Activated CD4-positive, alpha-beta T cell treated with anti-CD3 and anti-CD28 coated beads, Interleukin-2, amount 10 ng/mL, durations not matched to agents 7 days and 5 days (primary cell): ENCODE results near the gene THSD7B. TPM values are rescaled to one million over a fixed set of nuclear protein-coding genes. Genes with fewer than 3 reads are reported as not detected.

Experiments
- CTCF ChIA-PET: fragments of 350-600 bp; sonication (Branson Sonifier 250); formaldehyde crosslinking; loops from one replicate; lab custom pipeline; 2021; ENCODE audit warnings: antibody characterized with exemption; lab: Charles Lee
- POLR2A ChIA-PET: fragments of 350-600 bp; sonication (Branson Sonifier 250); formaldehyde crosslinking; loops from one replicate; lab custom pipeline; 2021; ENCODE audit warnings: antibody characterized with exemption; lab: Charles Lee
- DNase-seq: peaks from one replicate; pipeline ENCODE4 v3.0.0-alpha.2; 2020
- H3K27ac Mint-ChIP-seq: one replicate; pipeline ENCODE4 v1.8.0; 2021; ENCODE audit warnings: mild to moderate bottlenecking, moderate library complexity, mixed read lengths
- H3K27me3 Mint-ChIP-seq: one replicate; pipeline ENCODE4 v1.8.0; 2021; ENCODE audit warnings: mixed read lengths
- H3K36me3 Mint-ChIP-seq: one replicate; pipeline ENCODE4 v1.8.0; 2021; ENCODE audit warnings: low read depth, mixed read lengths
- H3K4me1 Mint-ChIP-seq: one replicate; pipeline ENCODE4 v1.8.0; 2021; ENCODE audit warnings: mixed read lengths
- H3K4me3 Mint-ChIP-seq: one replicate; pipeline ENCODE4 v1.8.0; 2021; ENCODE audit warnings: mild to moderate bottlenecking, moderate library complexity, mixed read lengths
- H3K9me3 Mint-ChIP-seq: one replicate; pipeline ENCODE4 v1.8.0; 2021; ENCODE audit warnings: mixed read lengths
- total RNA-seq, 2 experiments: library from RNA; stranded (reverse); gene quantifications; one replicate each; pipeline ENCODE4 v1.2.3, GENCODE V29; 2021

The THSD7B gene
- total RNA-seq, 2 experiments from 2014 or later = not detected

- Mint-ChIP-seq H3K4me1 (no peaks in the 10 kb centered on the region), H3K27ac (no peak overlapping the region), H3K9me3 (no peaks in the 10 kb centered on the region), H3K27me3 (no peaks in the 10 kb centered on the region), H3K36me3 (no peaks in the 10 kb centered on the region), H3K4me3 (no peak overlapping the region)
- no peak for DNase-seq
- CTCF ChIA-PET = no interaction called here
- POLR2A ChIA-PET = no interaction called here
Observed at GRCh38 chr2:137249463-137250130, 484.3 kb downstream of the THSD7B start.

- ChIA-PET POLR2A (no interaction called here), CTCF (no interaction called here)
- DNase-seq = no peak
- Mint-ChIP-seq H3K9me3 (no peaks in the 10 kb centered on the region), H3K4me3 (no peak overlapping the region), H3K4me1 (no peaks in the 10 kb centered on the region), H3K27me3 (no peaks in the 10 kb centered on the region), H3K27ac (no peak overlapping the region), H3K36me3 (no peaks in the 10 kb centered on the region)
Observed at GRCh38 chr2:137250401-137250800, 485.1 kb downstream of the THSD7B start.

GRCh38 chr2:137251045-137251444 lies 485.7 kb downstream of the THSD7B start:
- Mint-ChIP-seq H3K27ac (no peak overlapping the region), H3K36me3 (no peaks in the 10 kb centered on the region), H3K9me3 (no peaks in the 10 kb centered on the region), H3K27me3 (no peaks in the 10 kb centered on the region), H3K4me3 (no peak overlapping the region), H3K4me1 (no peaks in the 10 kb centered on the region)
- no peak for DNase-seq
- POLR2A ChIA-PET = no interaction called here
- CTCF ChIA-PET = no interaction called here

- no peak for DNase-seq
- Mint-ChIP-seq H3K4me1 (no peaks in the 10 kb centered on the region), H3K27ac (no peak overlapping the region), H3K27me3 (no peaks in the 10 kb centered on the region), H3K4me3 (no peak overlapping the region), H3K9me3 (no peaks in the 10 kb centered on the region), H3K36me3 (no peaks in the 10 kb centered on the region)
- ChIA-PET CTCF (no interaction called here), POLR2A (no interaction called here)
Observed at GRCh38 chr2:137252934-137253333, 487.6 kb downstream of the THSD7B start.

GRCh38 chr2:137254052-137254451 lies 488.7 kb downstream of the THSD7B start:
- no peaks in the 10 kb centered on the region for H3K9me3 Mint-ChIP-seq

GRCh38 chr2:137255345-137255744 lies 490.0 kb downstream of the THSD7B start:
- ChIA-PET CTCF (no interaction called here), POLR2A (no interaction called here)
- H3K36me3 Mint-ChIP-seq = no peaks in the 10 kb centered on the region
- H3K4me1 Mint-ChIP-seq = no peaks in the 10 kb centered on the region
- no peaks in the 10 kb centered on the region for H3K9me3 Mint-ChIP-seq
- no peak for DNase-seq
- no peak overlapping the region for H3K4me3 Mint-ChIP-seq
- no peaks in the 10 kb centered on the region for H3K27me3 Mint-ChIP-seq
- no peak overlapping the region for H3K27ac Mint-ChIP-seq

More at GRCh38 chr2:137254052-137254451, 488.7 kb downstream of the THSD7B start:
- Mint-ChIP-seq H3K27ac (no peak overlapping the region), H3K4me3 (no peak overlapping the region), H3K27me3 (no peaks in the 10 kb centered on the region), H3K36me3 (no peaks in the 10 kb centered on the region), H3K4me1 (no peaks in the 10 kb centered on the region)
- CTCF ChIA-PET = no interaction called here
- DNase-seq = no peak
- POLR2A ChIA-PET = no interaction called here

GRCh38 chr2:137255990-137256389 lies 490.6 kb downstream of the THSD7B start:
- no peaks in the 10 kb centered on the region for H3K4me1 Mint-ChIP-seq
- CTCF ChIA-PET = no interaction called here
- H3K27ac Mint-ChIP-seq = no peak overlapping the region
- H3K4me3 Mint-ChIP-seq = no peak overlapping the region
- no peak for DNase-seq
- POLR2A ChIA-PET = no interaction called here
- no peaks in the 10 kb centered on the region for H3K36me3 Mint-ChIP-seq
- H3K9me3 Mint-ChIP-seq = no peaks in the 10 kb centered on the region
- no peaks in the 10 kb centered on the region for H3K27me3 Mint-ChIP-seq

GRCh38 chr2:137261881-137262585 lies 496.7 kb downstream of the THSD7B start:
- ChIA-PET CTCF (interaction anchor here (0.6 kb wide), 2 partner anchors 128 to 150 kb away, joined by 4 to 6 read pairs; no protein-coding TSS in a partner anchor), POLR2A (no interaction called here)
- H3K27ac Mint-ChIP-seq = no peak overlapping the region
- H3K4me1 Mint-ChIP-seq = no peaks in the 10 kb centered on the region
- H3K27me3 Mint-ChIP-seq = no peaks in the 10 kb centered on the region
- H3K4me3 Mint-ChIP-seq = no peak overlapping the region
- no peaks in the 10 kb centered on the region for H3K9me3 Mint-ChIP-seq
- no peaks in the 10 kb centered on the region for H3K36me3 Mint-ChIP-seq
- DNase-seq = no peak

GRCh38 chr2:137262594-137262993 lies 497.2 kb downstream of the THSD7B start:
- H3K27me3 Mint-ChIP-seq = no peaks in the 10 kb centered on the region
- CTCF ChIA-PET = interaction anchor here (0.6 kb wide), 1 partner anchor 151 kb away, joined by 4 read pairs; no protein-coding TSS in a partner anchor
- no peaks in the 10 kb centered on the region for H3K36me3 Mint-ChIP-seq
- no peaks in the 10 kb centered on the region for H3K9me3 Mint-ChIP-seq
- no peak overlapping the region for H3K4me3 Mint-ChIP-seq
- DNase-seq = no peak
- POLR2A ChIA-PET = no interaction called here
- H3K4me1 Mint-ChIP-seq = no peaks in the 10 kb centered on the region
- no peak overlapping the region for H3K27ac Mint-ChIP-seq

- Mint-ChIP-seq H3K4me3 (no peak overlapping the region), H3K4me1 (no peaks in the 10 kb centered on the region), H3K27ac (no peak overlapping the region), H3K27me3 (no peaks in the 10 kb centered on the region), H3K36me3 (no peaks in the 10 kb centered on the region), H3K9me3 (no peaks in the 10 kb centered on the region)
- DNase-seq = no peak
- ChIA-PET POLR2A (no interaction called here), CTCF (no interaction called here)
Observed at GRCh38 chr2:137287913-137288639, 522.7 kb downstream of the THSD7B start.

- ChIA-PET CTCF (no interaction called here), POLR2A (no interaction called here)
- no peaks in the 10 kb centered on the region for H3K4me1 Mint-ChIP-seq
- H3K36me3 Mint-ChIP-seq = no peaks in the 10 kb centered on the region
- no peak overlapping the region for H3K4me3 Mint-ChIP-seq
- H3K27ac Mint-ChIP-seq = no peak overlapping the region
- DNase-seq = no peak
- H3K27me3 Mint-ChIP-seq = no peaks in the 10 kb centered on the region
- H3K9me3 Mint-ChIP-seq = no peaks in the 10 kb centered on the region
Observed at GRCh38 chr2:137291836-137292570, 526.7 kb downstream of the THSD7B start.

GRCh38 chr2:137298377-137298776 lies 533.0 kb downstream of the THSD7B start:
- ChIA-PET CTCF (no interaction called here), POLR2A (no interaction called here)
- H3K4me1 Mint-ChIP-seq = no peaks in the 10 kb centered on the region
- H3K36me3 Mint-ChIP-seq = no peaks in the 10 kb centered on the region
- no peak overlapping the region for H3K4me3 Mint-ChIP-seq
- H3K27me3 Mint-ChIP-seq = no peaks in the 10 kb centered on the region
- H3K27ac Mint-ChIP-seq = no peak overlapping the region
- peaks cover 5% of the 10 kb centered on the region for H3K9me3 Mint-ChIP-seq
- no peak for DNase-seq

GRCh38 chr2:137300987-137301386 lies 535.6 kb downstream of the THSD7B start:
- ChIA-PET CTCF (no interaction called here), POLR2A (no interaction called here)
- no peaks in the 10 kb centered on the region for H3K4me1 Mint-ChIP-seq

More at GRCh38 chr2:137300987-137301386, 535.6 kb downstream of the THSD7B start:
- no peak overlapping the region for H3K27ac Mint-ChIP-seq
- no peak for DNase-seq
- H3K9me3 Mint-ChIP-seq = peaks cover 5% of the 10 kb centered on the region
- no peaks in the 10 kb centered on the region for H3K36me3 Mint-ChIP-seq
- H3K4me3 Mint-ChIP-seq = no peak overlapping the region
- H3K27me3 Mint-ChIP-seq = no peaks in the 10 kb centered on the region
